NT2/D1 (cell line): ENCODE data around the gene PDPN.

Source experiments
- YY1 ChIP-seq: IDR thresholded peaks from 2 replicates; pipeline ENCODE4 v1.6.1; 2011; ENCODE audit not compliant: insufficient read length, insufficient read depth
- ZNF274 ChIP-seq: IDR thresholded peaks from 2 replicates; pipeline ENCODE4 v1.6.1; 2011; ENCODE audit warnings: mild to moderate bottlenecking, low read depth, low read length

DNA sequence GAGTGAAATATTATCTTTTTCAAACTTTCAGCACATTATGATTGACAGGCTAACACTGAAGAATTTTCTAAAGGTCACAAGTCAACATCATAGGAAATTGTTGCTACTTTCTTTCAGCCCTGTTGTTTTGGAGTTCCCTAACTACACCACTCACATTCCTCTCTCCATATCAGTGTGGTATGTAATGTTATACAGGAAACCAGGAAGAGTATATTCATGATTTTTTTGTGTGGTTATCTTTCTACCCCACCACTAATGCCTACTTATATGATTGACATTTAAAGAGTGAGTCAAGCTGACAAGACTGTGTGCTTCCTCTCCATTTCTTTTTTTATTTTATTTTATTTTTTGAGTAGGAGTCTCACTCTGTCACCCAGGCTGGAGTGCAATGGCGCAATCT lies 68.6 kb downstream of the PDPN start:
- no peak for TF ChIP-seq YY1
- TF ChIP-seq ZNF274: no peak
